ENCODE data around the gene TMEM109.

The TMEM109 gene

GRCh38 chr11:60880643-60881282 is 33.2 kb upstream of the TMEM109 start:
- Histone ChIP-seq H3K4me2 (ENCODE audit: low read length) (no peak overlapping the region), H4K20me1 (ENCODE audit: insufficient read depth, low read length) (no peaks in the 10 kb centered on the region), H2AFZ (ENCODE audit: low read depth, low read length) (no peak overlapping the region), H3K27me3 (ENCODE audit: low read depth, low read length) (no peaks in the 10 kb centered on the region), H3K27ac (ENCODE audit: low read length) (no peak overlapping the region), H3K4me3 (ENCODE audit: low read length) (no peak overlapping the region), H3K36me3 (replicated peaks; ENCODE audit: low read depth, low read length) (peaks cover 17% of the 10 kb centered on the region), H3K79me2 (ENCODE audit: low read length) (no peaks in the 10 kb centered on the region), H3K9ac (ENCODE audit: low read length) (no peak overlapping the region), H3K4me1 (ENCODE audit: low read length) (no peaks in the 10 kb centered on the region), H3K9me3 (ENCODE audit: insufficient read depth, low read length) (no peaks in the 10 kb centered on the region)
- TF ChIP-seq EZH2phosphoT487 (IDR thresholded peaks at IDR 0.05; ENCODE audit: low read depth) (no peak), CTCF (IDR thresholded peaks at IDR 0.05; ENCODE audit: low read depth, low read length) (no peak)

DNA sequence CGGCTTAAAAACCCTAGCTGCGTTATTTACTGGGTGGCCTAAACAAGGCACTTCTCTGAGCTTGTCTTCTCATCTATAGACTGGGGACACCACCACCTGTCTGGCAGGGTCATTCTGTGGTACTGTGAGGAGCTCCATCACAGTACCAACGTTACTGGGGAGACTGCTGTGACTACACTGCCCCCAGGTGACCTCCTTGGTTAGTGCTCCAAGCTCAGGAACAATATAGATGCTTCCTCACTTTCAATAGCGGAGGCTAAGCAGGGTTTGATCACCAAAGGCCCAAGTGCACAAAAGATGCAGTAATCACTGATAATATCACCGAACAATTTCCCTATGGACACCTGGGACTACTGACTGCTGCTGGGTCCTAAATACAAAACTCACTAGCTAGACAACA is 26.4 kb upstream of the TMEM109 start:
- Histone ChIP-seq H3K4me1 (ENCODE audit: low read length) (no peaks in the 10 kb centered on the region), H3K9me3 (ENCODE audit: insufficient read depth, low read length) (no peaks in the 10 kb centered on the region), H2AFZ (ENCODE audit: low read depth, low read length) (no peak overlapping the region), H3K9ac (ENCODE audit: low read length) (no peak overlapping the region), H3K27me3 (ENCODE audit: low read depth, low read length) (no peaks in the 10 kb centered on the region), H3K4me3 (ENCODE audit: low read length) (no peak overlapping the region), H4K20me1 (ENCODE audit: insufficient read depth, low read length) (no peaks in the 10 kb centered on the region), H3K4me2 (ENCODE audit: low read length) (no peak overlapping the region), H3K79me2 (ENCODE audit: low read length) (no peaks in the 10 kb centered on the region), H3K27ac (ENCODE audit: low read length) (no peak overlapping the region), H3K36me3 (replicated peaks; ENCODE audit: low read depth, low read length) (peaks cover 24% of the 10 kb centered on the region)
- TF ChIP-seq EZH2phosphoT487 (IDR thresholded peaks at IDR 0.05; ENCODE audit: low read depth) (no peak), CTCF (IDR thresholded peaks at IDR 0.05; ENCODE audit: low read depth, low read length) (peak; percentile 86)

GRCh38 chr11:60889869-60890311 is 24.1 kb upstream of the TMEM109 start:
- Histone ChIP-seq H4K20me1 (ENCODE audit: insufficient read depth, low read length) (no peaks in the 10 kb centered on the region), H3K27ac (ENCODE audit: low read length) (no peak overlapping the region), H3K9me3 (ENCODE audit: insufficient read depth, low read length) (no peaks in the 10 kb centered on the region), H3K36me3 (replicated peaks; ENCODE audit: low read depth, low read length) (peaks cover 39% of the 10 kb centered on the region), H3K4me3 (ENCODE audit: low read length) (no peak overlapping the region), H2AFZ (ENCODE audit: low read depth, low read length) (no peak overlapping the region), H3K4me2 (ENCODE audit: low read length) (no peak overlapping the region), H3K27me3 (ENCODE audit: low read depth, low read length) (no peaks in the 10 kb centered on the region), H3K79me2 (ENCODE audit: low read length) (no peaks in the 10 kb centered on the region), H3K9ac (ENCODE audit: low read length) (no peak overlapping the region), H3K4me1 (ENCODE audit: low read length) (no peaks in the 10 kb centered on the region)
- TF ChIP-seq EZH2phosphoT487 (IDR thresholded peaks at IDR 0.05; ENCODE audit: low read depth) (no peak), CTCF (IDR thresholded peaks at IDR 0.05; ENCODE audit: low read depth, low read length) (no peak)

DNA sequence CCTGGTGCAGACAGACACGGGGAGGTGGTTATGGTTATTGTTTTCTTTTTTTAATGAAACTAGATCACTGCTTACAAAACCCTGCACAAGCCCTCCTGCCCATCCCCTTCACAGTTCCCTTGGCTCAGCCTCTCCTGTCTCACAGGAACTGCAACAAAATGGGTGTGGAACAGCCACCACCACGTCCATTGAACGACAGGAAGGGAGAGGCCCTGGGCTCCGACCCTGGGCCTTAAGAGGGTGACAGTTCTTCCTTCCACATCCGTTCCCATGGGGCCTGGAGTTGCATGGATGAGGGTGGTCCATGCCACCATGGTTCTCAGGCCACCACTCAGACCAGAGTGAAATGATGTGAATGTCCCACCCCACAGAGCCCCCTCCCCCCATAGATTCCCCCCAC is 23.3 kb upstream of the TMEM109 start:
- Histone ChIP-seq H3K79me2 (ENCODE audit: low read length) (no peaks in the 10 kb centered on the region), H3K27me3 (ENCODE audit: low read depth, low read length) (no peaks in the 10 kb centered on the region), H3K4me1 (ENCODE audit: low read length) (no peaks in the 10 kb centered on the region), H3K9me3 (ENCODE audit: insufficient read depth, low read length) (no peaks in the 10 kb centered on the region), H3K4me3 (ENCODE audit: low read length) (no peak overlapping the region), H3K9ac (ENCODE audit: low read length) (no peak overlapping the region), H3K27ac (ENCODE audit: low read length) (no peak overlapping the region), H3K36me3 (replicated peaks; ENCODE audit: low read depth, low read length) (peaks cover 47% of the 10 kb centered on the region), H2AFZ (ENCODE audit: low read depth, low read length) (no peak overlapping the region), H3K4me2 (ENCODE audit: low read length) (no peak overlapping the region), H4K20me1 (ENCODE audit: insufficient read depth, low read length) (no peaks in the 10 kb centered on the region)
- TF ChIP-seq EZH2phosphoT487 (IDR thresholded peaks at IDR 0.05; ENCODE audit: low read depth) (no peak), CTCF (IDR thresholded peaks at IDR 0.05; ENCODE audit: low read depth, low read length) (no peak)

All from OCI-LY3 (cell line).